B cell (primary cell): ENCODE results near the gene CLIP4. TPM values are rescaled to one million over a fixed set of nuclear protein-coding genes. Genes with fewer than 3 reads are reported as not detected.

ENCODE experiments used
- ATAC-seq: fragments of 200-7000 bp; cut with Tn5 transposase; one replicate; pipeline ENCODE4 v1.10.0; 2021; ENCODE audit warnings: low read depth, mild to moderate bottlenecking, moderate number of reproducible peaks, moderate library complexity
- CTCF ChIA-PET: fragments of 350-600 bp; sonication (Branson Sonifier 250); formaldehyde crosslinking; loops from one replicate; lab custom pipeline; 2021; ENCODE audit warnings: antibody characterized with exemption, inconsistent platforms; lab: Charles Lee
- POLR2A ChIA-PET: fragments of 350-600 bp; sonication (Branson Sonifier 250); formaldehyde crosslinking; loops from one replicate; lab custom pipeline; 2021; ENCODE audit warnings: antibody characterized with exemption; lab: Charles Lee
- DNase-seq: peaks from one replicate; pipeline ENCODE4 v3.0.0; 2013
- H2AFZ ChIP-seq: 2 replicates; pipeline ENCODE4 v1.6.1; 2012; ENCODE audit warnings: mild to moderate bottlenecking, low read depth, low read length; ENCODE audit not compliant: insufficient read depth, poor library complexity, severe bottlenecking
- H3K27ac ChIP-seq, 2 donors: 1 replicate in 1 of 2; 2 replicates in 1 of 2; pipeline ENCODE4 v1.5.1; 2012 to 2013; ENCODE audit warnings: low read length in 2 of 2, mild to moderate bottlenecking in 2 of 2, moderate library complexity in 1 of 2
- H3K27me3 ChIP-seq, 4 experiments: fragments of 200-600 bp in 1 of 4; sonication (generic) in 1 of 4; replicated peaks in 1 of 4; 1 replicate in 2 of 4; 2 replicates in 2 of 4; pipeline versions ENCODE4 v1.6.1 to v1.7.0; 2013 to 2016; ENCODE audit warnings: low read length in 3 of 4, mild to moderate bottlenecking in 2 of 4, mixed read lengths in 1 of 4, moderate library complexity in 1 of 4; ENCODE audit not compliant: insufficient read depth in 4 of 4, control insufficient read depth in 3 of 4; ENCODE audit errors: control extremely low read depth in 1 of 4
- H3K36me3 ChIP-seq, 2 experiments: replicated peaks in 1 of 2; 1 replicate in 1 of 2; 2 replicates in 1 of 2; pipeline versions ENCODE4 v1.6.1 to v1.7.1; 2013; ENCODE audit warnings: low read length in 1 of 2; ENCODE audit not compliant: insufficient read depth in 2 of 2, control insufficient read depth in 1 of 2; ENCODE audit errors: control extremely low read depth in 1 of 2, extremely low read depth in 1 of 2
- H3K4me1 ChIP-seq, 2 donors: fragments of 200-600 bp in 1 of 2; sonication (generic) in 1 of 2; 1 replicate in 1 of 2; 2 replicates in 1 of 2; pipeline versions ENCODE4 v1.5.1 to v1.6.1; 2013 to 2017; ENCODE audit warnings: low read length in 2 of 2; ENCODE audit not compliant: control insufficient read depth in 2 of 2, insufficient read depth in 2 of 2
- H3K4me2 ChIP-seq: replicated peaks from 2 replicates; pipeline ENCODE3; 2012; ENCODE audit warnings: mild to moderate bottlenecking, low read depth, low read length; ENCODE audit not compliant: poor library complexity, severe bottlenecking
- H3K4me3 ChIP-seq, 5 experiments: fragments of 200-600 bp in 1 of 5; sonication (generic) in 1 of 5; 1 replicate in 3 of 5; 2 replicates in 2 of 5; pipeline versions ENCODE4 v1.5.1 to v1.7.0; 2011 to 2016; ENCODE audit warnings: low read length in 4 of 5, mild to moderate bottlenecking in 4 of 5, low read depth in 2 of 5, control low read depth in 1 of 5, moderate library complexity in 1 of 5; ENCODE audit not compliant: insufficient read depth in 1 of 5; ENCODE audit errors: control extremely low read depth in 1 of 5, extremely low read depth in 1 of 5
- H3K79me2 ChIP-seq: fragments of 200-600 bp; sonication (generic); one replicate; pipeline ENCODE4 v1.6.0; 2016; ENCODE audit warnings: low read length; ENCODE audit not compliant: control insufficient read depth, insufficient read depth
- H3K9ac ChIP-seq: fragments of 200-600 bp; sonication (generic); 2 replicates; pipeline ENCODE4 v1.6.1; 2017; ENCODE audit warnings: mild to moderate bottlenecking, low read length, moderate library complexity
- H3K9me3 ChIP-seq, 3 donors: one replicate each; pipeline versions ENCODE4 v1.6.1 to v1.7.1; 2013; ENCODE audit warnings: low read length in 2 of 3; ENCODE audit not compliant: control insufficient read depth in 2 of 3, insufficient read depth in 1 of 3; ENCODE audit errors: control extremely low read depth in 1 of 3
- H4K20me1 ChIP-seq: 2 replicates; pipeline ENCODE4 v1.6.0; 2012; ENCODE audit warnings: mild to moderate bottlenecking, low read length; ENCODE audit not compliant: insufficient read depth, control insufficient read depth, poor library complexity, severe bottlenecking
- H3K27ac Mint-ChIP-seq: one replicate; pipeline ENCODE4 v1.8.0; 2021; ENCODE audit warnings: mixed read lengths
- H3K27me3 Mint-ChIP-seq: one replicate; pipeline ENCODE4 v1.8.0; 2021; ENCODE audit warnings: mixed read lengths
- H3K4me1 Mint-ChIP-seq: one replicate; pipeline ENCODE4 v1.8.0; 2021; ENCODE audit warnings: mixed read lengths
- H3K4me3 Mint-ChIP-seq: one replicate; pipeline ENCODE4 v1.8.0; 2021; ENCODE audit warnings: mixed read lengths
- H3K9me3 Mint-ChIP-seq: one replicate; pipeline ENCODE4 v1.8.0; 2022; ENCODE audit warnings: mixed read lengths; ENCODE audit not compliant: insufficient read depth
- EZH2 ChIP-seq: IDR thresholded peaks from 2 replicates; pipeline ENCODE4 v1.6.1; 2012; ENCODE audit warnings: borderline replicate concordance, low read depth, mild to moderate bottlenecking, moderate library complexity, low read length; ENCODE audit not compliant: insufficient read depth, poor library complexity, severe bottlenecking
- WGBS: methylation state at CpG from one replicate; pipeline ENCODE4 v1.1.5; 2013; ENCODE audit warnings: missing lambda C conversion rate; ENCODE audit not compliant: insufficient coverage; 5-methylcytosine and 5-hydroxymethylcytosine counted together
- intact Hi-C: fragments of 100-400 bp; cut with micrococcal nuclease; formaldehyde crosslinking; loops from one replicate; pipeline ENCODE4 v1.10.0; 2022
- polyA plus RNA-seq: library from polyadenylated mRNA; depleted of rRNA; stranded (reverse); fragments of >200 nt; gene quantifications from 2 replicates; pipeline ENCODE4 v1.2.3, GENCODE V29; 2012
- total RNA-seq, 2 donors: library from RNA; stranded (reverse); fragments of 120-200 nt in 1 of 2; gene quantifications; 1 replicate in 1 of 2; 2 replicates in 1 of 2; pipeline versions ENCODE4 v1.2.3 to v1.2.4, GENCODE V29; 2013 to 2022
- TF ChIP-seq, protein P1 (sequence below): fragments of 200-600 bp; IDR thresholded peaks from one replicate; pipeline ENCODE4 v1.8.0; 2022; ENCODE audit warnings: antibody characterized with exemption, mild to moderate bottlenecking

Gene CLIP4
- total and polyA plus RNA-seq, 2 donors (not counting 1 experiment from before 2014, with no cell fraction given) = 4.0 to 20.8 TPM

DNA sequence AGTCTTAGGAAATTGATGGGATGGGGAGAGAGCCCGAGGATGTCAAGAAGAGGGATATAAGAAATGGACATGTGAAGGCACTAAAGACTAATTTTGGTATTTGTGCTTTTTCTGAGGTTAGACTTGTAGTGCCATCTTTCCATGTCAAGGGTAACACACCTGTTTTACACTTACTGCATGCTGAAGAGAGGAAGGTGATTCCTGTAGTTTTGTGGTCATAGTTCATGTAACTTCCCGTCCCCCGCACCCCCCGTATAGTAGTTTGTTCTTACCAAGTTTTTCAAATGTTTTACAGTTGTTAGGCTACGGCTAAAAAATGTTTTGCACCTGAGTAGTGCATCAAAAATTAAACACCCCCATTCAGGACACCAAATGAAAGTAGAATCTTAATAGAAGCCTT, 73.8 kb downstream of the CLIP4 start:
- 0% methylated on average over 1 of the region's 5 CpGs for WGBS
- Mint-ChIP-seq H3K27me3 (no peaks in the 10 kb centered on the region), H3K4me3 (no peak overlapping the region), H3K9me3 (peaks cover 2% of the 10 kb centered on the region), H3K27ac (no peak overlapping the region), H3K4me1 (peaks cover 7% of the 10 kb centered on the region)
- TF ChIP-seq EZH2 = no peak
- TF ChIP-seq, protein P1, sequence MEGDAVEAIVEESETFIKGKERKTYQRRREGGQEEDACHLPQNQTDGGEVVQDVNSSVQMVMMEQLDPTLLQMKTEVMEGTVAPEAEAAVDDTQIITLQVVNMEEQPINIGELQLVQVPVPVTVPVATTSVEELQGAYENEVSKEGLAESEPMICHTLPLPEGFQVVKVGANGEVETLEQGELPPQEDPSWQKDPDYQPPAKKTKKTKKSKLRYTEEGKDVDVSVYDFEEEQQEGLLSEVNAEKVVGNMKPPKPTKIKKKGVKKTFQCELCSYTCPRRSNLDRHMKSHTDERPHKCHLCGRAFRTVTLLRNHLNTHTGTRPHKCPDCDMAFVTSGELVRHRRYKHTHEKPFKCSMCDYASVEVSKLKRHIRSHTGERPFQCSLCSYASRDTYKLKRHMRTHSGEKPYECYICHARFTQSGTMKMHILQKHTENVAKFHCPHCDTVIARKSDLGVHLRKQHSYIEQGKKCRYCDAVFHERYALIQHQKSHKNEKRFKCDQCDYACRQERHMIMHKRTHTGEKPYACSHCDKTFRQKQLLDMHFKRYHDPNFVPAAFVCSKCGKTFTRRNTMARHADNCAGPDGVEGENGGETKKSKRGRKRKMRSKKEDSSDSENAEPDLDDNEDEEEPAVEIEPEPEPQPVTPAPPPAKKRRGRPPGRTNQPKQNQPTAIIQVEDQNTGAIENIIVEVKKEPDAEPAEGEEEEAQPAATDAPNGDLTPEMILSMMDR = no peak
- ChIA-PET POLR2A (no interaction called here), CTCF (no interaction called here)
- Histone ChIP-seq H3K4me2 (no peak overlapping the region), H3K27me3 (no peaks in the 10 kb centered on the region), H2AFZ (no peak overlapping the region), H3K4me1 (no peaks in the 10 kb centered on the region), H3K27ac (no peak overlapping the region), H3K36me3 (no peaks in the 10 kb centered on the region), H3K9ac (no peak overlapping the region), H3K79me2 (no peaks in the 10 kb centered on the region), H3K9me3 (peaks cover 0 to 6% (median 0%) of the 10 kb centered on the region in 3 donors), H3K4me3 (no peak overlapping the region), H4K20me1 (no peaks in the 10 kb centered on the region)
- intact Hi-C loops = no loop called here
- DNase-seq (no peak), ATAC-seq (peak; percentile 45)

DNA sequence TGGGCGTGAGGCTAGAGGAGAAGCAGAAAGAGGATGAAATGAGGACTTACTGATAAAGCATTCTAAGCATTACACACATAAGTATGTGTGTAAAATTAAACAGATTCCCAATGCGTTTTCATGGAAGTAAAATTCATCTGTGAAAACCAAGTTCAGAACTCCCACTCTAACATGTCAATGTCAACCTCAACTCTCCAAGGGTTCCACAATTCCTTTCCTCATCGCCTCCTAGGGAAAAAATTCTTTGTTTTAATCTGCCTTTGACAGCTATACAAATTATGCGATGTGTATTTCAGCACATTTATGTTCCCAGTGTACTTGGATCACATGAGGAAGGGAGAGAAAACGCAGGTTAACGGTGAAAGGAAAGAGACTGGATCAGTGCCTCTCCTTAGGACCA, 76.6 kb downstream of the CLIP4 start:
- Histone ChIP-seq H4K20me1 (no peaks in the 10 kb centered on the region), H3K36me3 (no peaks in the 10 kb centered on the region), H2AFZ (no peak overlapping the region), H3K4me2 (no peak overlapping the region), H3K4me1 (no peaks in the 10 kb centered on the region), H3K79me2 (no peaks in the 10 kb centered on the region), H3K27me3 (no peaks in the 10 kb centered on the region), H3K9ac (no peak overlapping the region), H3K9me3 (peaks cover 0 to 6% (median 0%) of the 10 kb centered on the region in 3 donors), H3K4me3 (no peak overlapping the region), H3K27ac (no peak overlapping the region)
- 100% methylated on average over 2 of the region's 6 CpGs for WGBS
- H3K4me3 Mint-ChIP-seq = no peak overlapping the region
- DNase-seq = no peak
- ChIA-PET CTCF (no interaction called here), POLR2A (no interaction called here)
- peaks cover 3% of the 10 kb centered on the region for H3K27me3 Mint-ChIP-seq
- no peak for ATAC-seq
- H3K4me1 Mint-ChIP-seq = peaks cover 7% of the 10 kb centered on the region
- no peak overlapping the region for H3K27ac Mint-ChIP-seq
- no peak for TF ChIP-seq EZH2
- TF ChIP-seq, protein P1 = no peak
- intact Hi-C loops = no loop called here
- H3K9me3 Mint-ChIP-seq = peaks cover 2% of the 10 kb centered on the region
